Natural killer cell (primary cell): ENCODE results near the gene ZNF79. TPM values are rescaled to one million over a fixed set of nuclear protein-coding genes. Genes with fewer than 3 reads are reported as not detected.

ENCODE experiments used
- ATAC-seq, 3 donors: fragments of 150-1000 bp in 2 of 3; fragments of 200-7000 bp in 1 of 3; cut with Tn5 transposase; 1 replicate in 1 of 3; 2 replicates in 2 of 3; pipeline ENCODE4 v1.10.0; 2021; ENCODE audit warnings: mild to moderate bottlenecking in 2 of 3, moderate library complexity in 2 of 3
- DNase-seq, 2 donors: peaks; one replicate each; pipeline versions ENCODE4 v3.0.0 to v3.0.0-alpha.2; 2013 to 2021; ENCODE audit warnings: mixed read lengths in 1 of 2
- H3K27ac ChIP-seq: one replicate; pipeline ENCODE4 v1.5.1; 2013; ENCODE audit warnings: mild to moderate bottlenecking, low read length
- H3K27me3 ChIP-seq: one replicate; pipeline ENCODE4 v1.6.1; 2013; ENCODE audit warnings: low read length; ENCODE audit not compliant: control insufficient read depth, insufficient read depth
- H3K36me3 ChIP-seq: one replicate; pipeline ENCODE4 v1.6.1; 2013; ENCODE audit warnings: low read length; ENCODE audit not compliant: control insufficient read depth, insufficient read depth
- H3K4me1 ChIP-seq: one replicate; pipeline ENCODE4 v1.6.1; 2013; ENCODE audit warnings: low read length; ENCODE audit not compliant: control insufficient read depth, insufficient read depth
- H3K4me3 ChIP-seq: one replicate; pipeline ENCODE4 v1.5.1; 2013; ENCODE audit warnings: low read length
- H3K9me3 ChIP-seq: one replicate; pipeline ENCODE4 v1.6.1; 2013; ENCODE audit warnings: low read length; ENCODE audit not compliant: control insufficient read depth, insufficient read depth
- H3K27ac Mint-ChIP-seq, 2 donors: one replicate each; pipeline ENCODE4 v1.8.0; 2022; ENCODE audit warnings: mild to moderate bottlenecking in 2 of 2, mixed read lengths in 2 of 2, moderate library complexity in 1 of 2
- H3K27me3 Mint-ChIP-seq, 2 donors: one replicate each; pipeline ENCODE4 v1.8.0; 2022; ENCODE audit warnings: low read depth in 2 of 2, mixed read lengths in 2 of 2
- H3K36me3 Mint-ChIP-seq: one replicate; pipeline ENCODE4 v1.8.0; 2022; ENCODE audit warnings: mixed read lengths
- H3K4me1 Mint-ChIP-seq, 2 donors: one replicate each; pipeline ENCODE4 v1.8.0; 2022; ENCODE audit warnings: mixed read lengths in 2 of 2
- H3K4me3 Mint-ChIP-seq: one replicate; pipeline ENCODE4 v1.8.0; 2022; ENCODE audit warnings: mild to moderate bottlenecking, moderate library complexity, mixed read lengths
- H3K9me3 Mint-ChIP-seq, 2 donors: one replicate each; pipeline ENCODE4 v1.8.0; 2022; ENCODE audit warnings: mixed read lengths in 2 of 2
- CTCF ChIP-seq: fragments of 200-600 bp; IDR thresholded peaks from one replicate; pipeline ENCODE4 v1.8.0; 2022; ENCODE audit warnings: antibody characterized with exemption
- WGBS: methylation state at CpG from one replicate; pipeline ENCODE4 v1.1.7; 2013; ENCODE audit warnings: missing lambda C conversion rate; ENCODE audit not compliant: insufficient coverage; 5-methylcytosine and 5-hydroxymethylcytosine counted together
- intact Hi-C: fragments of 100-400 bp; cut with micrococcal nuclease; formaldehyde crosslinking; loops from one replicate; pipeline ENCODE4 v1.14.2; 2022
- total RNA-seq, 4 donors: library from RNA; stranded (reverse); fragments of 120-200 nt in 1 of 4; gene quantifications; one replicate each; pipeline versions ENCODE4 v1.2.3 to v1.2.4, GENCODE V29; 2013 to 2022

ZNF79 gene
- total RNA-seq, 3 donors from 2014 or later (not counting 1 experiment from before 2014, with no cell fraction given), result 13.8 to 16.1 (median 14.2) TPM

- peaks cover 7% of the 10 kb centered on the region for H3K36me3 Mint-ChIP-seq
- peaks cover 23% of the 10 kb centered on the region for H3K36me3 ChIP-seq
- no peaks in the 10 kb centered on the region for H3K27me3 Mint-ChIP-seq
- H3K27me3 ChIP-seq, result no peaks in the 10 kb centered on the region
- no peak overlapping the region for H3K27ac Mint-ChIP-seq
- H3K27ac ChIP-seq, result no peak overlapping the region
- no peak for DNase-seq
- TF ChIP-seq CTCF, result no peak
- 96% methylated on average over 21 of the region's 22 CpGs for WGBS
- H3K4me3 Mint-ChIP-seq, result no peak overlapping the region
- H3K4me3 ChIP-seq, result no peak overlapping the region
- no peak for ATAC-seq
- no peaks in the 10 kb centered on the region for H3K9me3 Mint-ChIP-seq
- peaks cover 0 to 4% of the 10 kb centered on the region in 2 donors for H3K4me1 Mint-ChIP-seq
- no peaks in the 10 kb centered on the region for H3K4me1 ChIP-seq
- intact Hi-C loops, result no loop called here
- no peaks in the 10 kb centered on the region for H3K9me3 ChIP-seq
Measured at GRCh38 chr9:127489471-127490115, 65.4 kb downstream of the ZNF79 start.

- no peak overlapping the region for H3K4me3 ChIP-seq
- DNase-seq (no peak), ATAC-seq (no peak)
- no peaks in the 10 kb centered on the region for H3K9me3 Mint-ChIP-seq
- H3K36me3 ChIP-seq, result peaks cover 23% of the 10 kb centered on the region
- H3K27ac ChIP-seq, result no peak overlapping the region
- peaks cover 0 to 4% of the 10 kb centered on the region in 2 donors for H3K4me1 Mint-ChIP-seq
- 93% methylated on average over 7 of the region's 9 CpGs for WGBS
- H3K9me3 ChIP-seq, result no peaks in the 10 kb centered on the region
- no peak overlapping the region for H3K27ac Mint-ChIP-seq
- intact Hi-C loops, result no loop called here
- H3K4me1 ChIP-seq, result no peaks in the 10 kb centered on the region
- H3K36me3 Mint-ChIP-seq, result peaks cover 7% of the 10 kb centered on the region
- no peak overlapping the region for H3K4me3 Mint-ChIP-seq
- no peaks in the 10 kb centered on the region for H3K27me3 ChIP-seq
- no peak for TF ChIP-seq CTCF
- no peaks in the 10 kb centered on the region for H3K27me3 Mint-ChIP-seq
Measured at GRCh38 chr9:127490535-127491230, 66.5 kb downstream of the ZNF79 start.

GRCh38 chr9:127491516-127491915 is 67.3 kb downstream of the ZNF79 start:
- Mint-ChIP-seq H3K4me3 (no peak overlapping the region), H3K27ac (no peak overlapping the region), H3K9me3 (no peaks in the 10 kb centered on the region), H3K4me1 (peaks cover 0 to 4% of the 10 kb centered on the region in 2 donors), H3K27me3 (no peaks in the 10 kb centered on the region), H3K36me3 (peaks cover 7% of the 10 kb centered on the region)
- Histone ChIP-seq H3K27ac (no peak overlapping the region), H3K4me3 (no peak overlapping the region), H3K9me3 (no peaks in the 10 kb centered on the region), H3K36me3 (peaks cover 26% of the 10 kb centered on the region), H3K4me1 (no peaks in the 10 kb centered on the region), H3K27me3 (no peaks in the 10 kb centered on the region)
- whole genome bisulfite sequencing, result 96% methylated on average over 10 of the region's 10 CpGs
- ATAC-seq (no peak), DNase-seq (no peak)
- no peak for TF ChIP-seq CTCF
- intact Hi-C loops, result no loop called here
